HG03378 (cell line): ENCODE measurements around the gene MRPL42.
"Not testable (repeated sequence)": the region's sequence is repeated elsewhere in the genome, so short reads cannot be mapped to it uniquely, and the experiment has no call there.

Experiments used
- ATAC-seq: cut with Tn5 transposase; IDR thresholded peaks from one replicate; pipeline ENCODE4 v1.9.1; 2021; ENCODE audit warnings: mild to moderate bottlenecking, moderate library complexity; ENCODE audit not compliant: unreplicated experiment

MRPL42 gene

DNA sequence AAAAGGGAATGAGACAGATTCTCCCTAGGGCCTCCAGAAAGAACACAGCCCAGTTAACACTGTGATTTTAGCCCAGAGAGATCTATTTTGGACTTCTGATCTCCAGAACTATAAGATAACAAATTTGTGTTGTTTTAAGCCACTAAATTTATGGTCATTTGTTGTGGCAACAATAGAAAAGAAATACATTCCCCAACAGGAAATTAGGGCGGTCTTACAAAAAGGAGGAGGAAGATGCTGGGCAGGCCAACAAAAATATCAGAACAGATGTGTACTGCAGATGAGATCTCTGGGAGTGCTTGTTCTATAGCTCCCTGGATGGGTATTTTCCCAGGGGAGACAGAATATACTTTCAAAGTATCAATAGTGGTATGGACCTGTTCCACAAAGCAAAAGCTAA is 73.2 kb downstream of the MRPL42 start:
- no peak for ATAC-seq

DNA sequence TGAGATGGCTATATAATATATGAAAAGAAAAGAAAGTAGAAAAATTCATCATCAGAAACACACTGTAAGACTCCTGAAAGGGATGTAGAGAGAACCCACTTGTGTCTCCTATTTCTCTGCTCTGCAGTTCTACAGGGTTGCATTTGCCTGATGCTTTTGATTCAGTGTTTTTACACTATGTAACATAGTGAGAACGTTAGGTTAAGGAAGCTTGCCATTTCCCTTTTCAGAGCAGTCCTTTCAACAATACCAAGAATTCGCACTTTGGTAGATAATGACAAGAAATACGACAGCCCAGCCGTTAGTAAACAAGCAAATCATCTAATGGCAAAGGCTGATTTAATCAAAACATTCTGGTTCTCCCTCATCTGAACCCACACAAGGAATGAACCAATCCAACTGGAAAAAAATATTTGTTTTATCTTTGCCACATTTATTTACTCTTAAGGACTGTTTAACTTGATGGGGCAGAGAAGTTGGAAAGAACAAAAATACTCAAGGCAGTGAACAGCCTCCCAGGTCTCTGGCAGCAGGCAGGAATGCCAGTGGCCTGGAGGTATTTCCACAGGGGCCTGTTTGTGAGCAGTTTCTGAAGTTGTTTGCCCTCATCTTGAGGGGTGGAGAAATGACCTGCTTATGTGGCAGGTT is 74.4 kb downstream of the MRPL42 start:
- ATAC-seq = no peak

DNA sequence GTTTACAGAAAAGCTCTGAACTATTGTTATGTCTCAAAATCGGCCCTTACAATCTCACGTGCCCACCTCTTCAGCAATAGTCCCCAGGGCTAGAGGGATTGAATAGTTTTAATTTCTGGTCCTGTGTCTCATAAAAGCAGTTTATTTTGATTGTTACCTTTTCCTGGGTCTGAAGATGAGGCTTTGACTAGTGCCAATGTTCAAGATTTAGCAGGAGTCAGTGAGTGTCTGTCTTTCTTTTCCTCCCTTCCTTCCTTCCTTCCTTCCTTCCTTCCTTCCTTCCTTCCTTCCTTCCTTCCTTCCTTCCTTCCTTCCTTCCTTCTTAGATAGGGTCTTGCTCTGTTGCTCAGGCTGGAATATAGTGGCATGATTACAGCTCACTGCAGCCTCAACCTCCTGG is 80.5 kb downstream of the MRPL42 start:
- ATAC-seq = no peak

DNA sequence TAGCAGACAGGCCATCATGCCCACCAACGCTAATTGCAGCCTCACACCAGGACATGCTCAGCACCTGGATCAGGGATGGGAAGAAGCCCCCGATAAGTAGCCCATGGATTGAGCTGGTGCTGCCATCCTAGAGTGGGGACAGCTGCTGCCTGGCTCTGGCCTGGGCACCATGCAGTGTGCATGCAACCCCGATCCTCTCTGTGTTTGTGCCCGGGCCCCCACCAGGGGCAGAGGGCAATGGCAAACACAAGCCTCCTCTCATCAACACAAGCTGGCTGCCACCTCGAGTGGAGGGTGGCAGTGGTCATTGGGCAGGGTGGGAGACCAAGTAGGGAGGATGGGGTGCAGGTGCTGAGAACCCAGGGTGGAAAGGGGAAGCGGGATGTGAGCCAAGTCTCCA is 81.9 kb downstream of the MRPL42 start:
- no peak for ATAC-seq

DNA sequence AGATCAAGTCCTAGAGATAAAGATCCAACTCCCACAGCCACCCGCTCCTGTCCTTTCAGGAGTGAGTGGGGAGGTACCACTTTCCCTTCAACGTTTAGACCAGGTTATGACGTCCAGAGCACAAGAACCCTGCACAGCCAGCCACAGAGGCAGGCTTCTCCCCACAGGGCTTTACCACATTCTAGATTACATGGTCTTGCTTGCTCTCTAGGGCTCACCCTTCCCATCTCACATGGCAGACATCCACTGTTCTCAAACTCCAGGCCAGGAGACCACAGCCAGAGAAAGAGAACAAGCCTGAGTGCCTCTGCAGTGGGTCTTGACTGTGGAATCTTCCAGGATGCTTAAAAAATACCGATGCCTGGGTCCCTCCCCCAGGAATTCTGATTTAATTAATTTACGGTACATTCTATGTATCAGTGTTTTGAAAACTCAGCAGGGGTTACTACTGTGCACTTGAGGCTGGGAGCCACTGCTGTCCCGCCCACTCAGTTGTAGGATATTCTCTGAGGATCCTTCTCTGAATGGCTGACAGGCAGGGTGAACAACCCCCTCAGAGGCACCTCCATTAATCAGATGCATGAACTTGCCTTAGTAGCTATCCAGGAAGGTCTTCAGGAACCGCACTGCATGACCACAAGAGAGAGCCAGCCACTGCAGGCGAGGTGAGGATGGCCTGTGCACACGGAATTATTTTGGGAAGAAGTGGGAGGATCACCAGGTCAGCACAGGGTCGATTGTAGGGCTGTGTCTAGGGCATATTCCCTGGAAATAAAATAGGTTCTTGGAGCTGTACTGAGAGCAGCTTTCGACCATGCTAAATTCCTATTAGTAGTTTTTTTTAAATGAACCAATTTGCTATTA is 83.7 kb downstream of the MRPL42 start:
- ATAC-seq = no peak

DNA sequence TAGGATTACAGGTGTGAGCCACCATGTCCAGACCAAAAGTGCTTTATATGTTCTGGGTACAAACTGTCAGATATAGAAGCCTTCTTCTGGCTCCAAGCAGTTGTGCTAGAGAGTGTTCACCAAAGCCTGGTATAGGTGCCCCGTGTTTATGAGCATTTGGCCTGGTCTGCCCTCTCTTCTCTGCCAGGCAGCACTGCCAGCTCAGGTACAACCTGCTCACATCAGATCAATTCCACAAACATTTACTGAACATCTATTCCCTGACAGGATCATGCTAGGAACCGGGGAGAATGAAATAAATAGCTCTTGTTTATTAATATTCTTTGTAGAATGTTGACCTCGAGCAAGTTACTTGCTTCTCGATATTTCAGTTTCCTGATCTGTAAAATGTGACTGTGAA is 85.1 kb downstream of the MRPL42 start:
- ATAC-seq = no peak

DNA sequence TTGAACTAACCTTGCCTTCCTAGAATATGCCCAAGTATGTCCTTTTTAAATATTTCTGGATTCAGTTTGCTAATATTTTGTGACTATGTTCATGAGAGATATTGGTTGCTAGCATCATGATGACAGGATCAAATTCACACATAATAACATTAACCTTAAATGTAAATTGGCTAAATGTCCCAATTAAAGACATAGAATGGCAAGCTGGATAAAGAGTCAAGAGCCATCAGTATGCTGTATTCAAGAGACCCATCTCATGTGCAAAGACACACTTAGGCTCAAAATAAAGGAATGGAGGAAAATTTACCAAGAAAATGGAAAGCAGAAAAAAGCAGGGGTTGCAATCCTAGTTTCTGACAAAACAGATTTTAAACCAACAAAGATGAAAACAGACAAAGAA is 90.6 kb downstream of the MRPL42 start:
- ATAC-seq = not testable (repeated sequence)

DNA sequence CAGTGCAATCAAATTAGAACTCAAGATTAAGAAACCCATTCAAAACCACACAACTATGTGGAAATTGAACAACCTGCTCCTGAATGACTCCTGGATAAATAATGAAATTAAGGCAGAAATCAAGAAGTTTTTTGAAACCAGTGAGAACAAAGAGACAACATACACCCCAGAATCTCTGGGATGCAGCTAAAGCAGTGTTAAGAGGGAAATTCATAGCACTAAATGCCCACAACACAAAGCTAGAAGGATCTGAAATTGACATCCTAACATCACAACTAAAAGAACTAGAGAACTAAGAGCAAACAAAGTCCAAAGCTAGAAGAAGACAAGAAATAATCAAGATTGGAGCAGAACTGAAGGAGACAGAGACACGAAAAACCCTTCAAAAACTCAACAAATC is 91.4 kb downstream of the MRPL42 start:
- ATAC-seq = not testable (repeated sequence)

DNA sequence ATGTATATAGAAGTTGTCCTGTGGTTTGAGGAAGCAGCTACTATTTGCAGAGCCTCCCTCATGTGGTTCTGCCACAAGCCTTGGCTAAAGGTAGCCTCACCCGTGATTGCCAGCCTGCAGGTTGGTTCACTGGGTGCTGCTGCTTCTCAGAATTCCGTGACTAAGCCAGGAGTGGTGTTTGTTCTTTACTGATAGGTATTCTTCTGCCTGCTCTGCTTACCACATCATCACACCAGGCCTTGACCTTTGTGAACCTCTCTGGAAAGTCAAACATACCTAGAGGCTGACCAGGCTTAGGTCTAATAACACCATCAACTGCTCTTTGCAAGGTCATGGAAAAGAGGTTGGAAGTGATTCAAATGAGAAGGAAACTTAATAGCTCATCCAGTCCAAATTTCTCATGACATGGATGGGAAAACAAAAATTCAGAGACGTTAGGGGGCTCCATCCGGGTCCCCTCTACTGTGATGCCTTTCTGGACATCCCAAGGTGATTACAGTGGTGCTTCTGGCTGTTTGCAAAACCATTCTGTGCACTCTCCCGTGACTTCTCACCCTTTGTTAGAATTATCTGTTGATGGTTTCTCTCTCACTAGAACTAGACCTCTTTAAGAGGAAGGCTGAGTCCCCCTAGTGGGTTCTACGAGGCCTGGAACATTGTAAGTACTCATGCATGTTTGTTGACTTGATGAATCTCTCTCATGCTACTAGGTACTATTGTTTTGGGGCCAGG is 96.7 kb downstream of the MRPL42 start:
- peak; percentile 44 for ATAC-seq

DNA sequence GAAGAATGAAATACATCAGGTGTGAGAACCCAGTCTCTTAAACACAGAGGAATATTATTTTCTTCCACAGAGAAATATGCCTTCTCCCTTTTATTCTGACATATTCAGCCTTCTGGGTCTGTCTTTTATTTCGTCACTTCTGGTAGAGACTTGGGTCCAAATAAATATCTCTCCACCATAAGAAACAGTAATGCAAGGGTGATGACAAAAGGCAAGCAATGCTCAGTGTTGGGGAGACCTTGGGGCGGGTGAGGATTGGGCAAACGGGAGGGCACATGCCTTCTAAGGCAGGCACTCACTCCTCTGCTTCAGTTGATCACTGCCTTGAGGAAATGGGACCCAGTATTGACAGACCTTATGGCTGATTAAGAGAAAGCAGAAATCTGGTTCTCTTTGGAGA is 98.4 kb downstream of the MRPL42 start:
- ATAC-seq = no peak
